Measurements from ENCODE around the gene TCF15. TPM values are rescaled to one million over a fixed set of nuclear protein-coding genes. Genes with fewer than 3 reads are reported as not detected.

The TCF15 gene
- total and polyA plus RNA-seq, 4 donors, result not detected

DNA sequence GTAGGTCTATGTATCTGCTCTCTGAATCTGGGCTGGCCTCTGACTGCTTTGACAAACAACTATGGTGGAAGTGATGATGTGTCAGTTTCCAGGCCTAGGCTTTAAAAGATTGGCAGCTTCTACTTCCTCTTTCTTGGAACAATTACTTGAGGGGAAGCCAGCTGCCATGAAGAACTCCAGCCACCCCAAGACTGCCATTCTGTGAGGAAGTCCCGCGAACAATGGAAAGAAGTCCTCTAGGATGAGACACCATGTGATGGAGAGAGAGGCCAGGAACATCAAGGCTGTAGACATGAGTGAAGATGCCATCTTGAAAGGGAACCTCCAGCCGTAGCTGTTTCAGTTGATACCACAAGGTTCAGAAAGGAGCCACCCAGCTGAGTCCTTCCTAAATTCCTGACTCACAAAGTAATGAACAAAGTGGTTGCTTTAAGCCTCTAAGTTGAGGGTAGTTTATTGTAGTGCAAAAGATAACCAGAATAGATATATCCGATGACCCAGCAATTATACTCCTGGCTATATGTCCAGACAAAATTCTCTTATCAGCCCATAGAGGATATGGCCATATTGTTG is 15.3 kb upstream of the TCF15 start:
- TF ChIP-seq FOXA2 (IDR thresholded peaks at IDR 0.05), result no peak
- TF ChIP-seq, protein P1, sequence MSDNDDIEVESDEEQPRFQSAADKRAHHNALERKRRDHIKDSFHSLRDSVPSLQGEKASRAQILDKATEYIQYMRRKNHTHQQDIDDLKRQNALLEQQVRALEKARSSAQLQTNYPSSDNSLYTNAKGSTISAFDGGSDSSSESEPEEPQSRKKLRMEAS (IDR thresholded peaks at IDR 0.05), result no peak
- TF ChIP-seq, protein P2, sequence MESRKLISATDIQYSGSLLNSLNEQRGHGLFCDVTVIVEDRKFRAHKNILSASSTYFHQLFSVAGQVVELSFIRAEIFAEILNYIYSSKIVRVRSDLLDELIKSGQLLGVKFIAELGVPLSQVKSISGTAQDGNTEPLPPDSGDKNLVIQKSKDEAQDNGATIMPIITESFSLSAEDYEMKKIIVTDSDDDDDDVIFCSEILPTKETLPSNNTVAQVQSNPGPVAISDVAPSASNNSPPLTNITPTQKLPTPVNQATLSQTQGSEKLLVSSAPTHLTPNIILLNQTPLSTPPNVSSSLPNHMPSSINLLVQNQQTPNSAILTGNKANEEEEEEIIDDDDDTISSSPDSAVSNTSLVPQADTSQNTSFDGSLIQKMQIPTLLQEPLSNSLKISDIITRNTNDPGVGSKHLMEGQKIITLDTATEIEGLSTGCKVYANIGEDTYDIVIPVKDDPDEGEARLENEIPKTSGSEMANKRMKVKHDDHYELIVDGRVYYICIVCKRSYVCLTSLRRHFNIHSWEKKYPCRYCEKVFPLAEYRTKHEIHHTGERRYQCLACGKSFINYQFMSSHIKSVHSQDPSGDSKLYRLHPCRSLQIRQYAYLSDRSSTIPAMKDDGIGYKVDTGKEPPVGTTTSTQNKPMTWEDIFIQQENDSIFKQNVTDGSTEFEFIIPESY (IDR thresholded peaks at IDR 0.05), result no peak
- no peak for TF ChIP-seq FOXA1 (IDR thresholded peaks at IDR 0.05)
- TF ChIP-seq, protein P3, sequence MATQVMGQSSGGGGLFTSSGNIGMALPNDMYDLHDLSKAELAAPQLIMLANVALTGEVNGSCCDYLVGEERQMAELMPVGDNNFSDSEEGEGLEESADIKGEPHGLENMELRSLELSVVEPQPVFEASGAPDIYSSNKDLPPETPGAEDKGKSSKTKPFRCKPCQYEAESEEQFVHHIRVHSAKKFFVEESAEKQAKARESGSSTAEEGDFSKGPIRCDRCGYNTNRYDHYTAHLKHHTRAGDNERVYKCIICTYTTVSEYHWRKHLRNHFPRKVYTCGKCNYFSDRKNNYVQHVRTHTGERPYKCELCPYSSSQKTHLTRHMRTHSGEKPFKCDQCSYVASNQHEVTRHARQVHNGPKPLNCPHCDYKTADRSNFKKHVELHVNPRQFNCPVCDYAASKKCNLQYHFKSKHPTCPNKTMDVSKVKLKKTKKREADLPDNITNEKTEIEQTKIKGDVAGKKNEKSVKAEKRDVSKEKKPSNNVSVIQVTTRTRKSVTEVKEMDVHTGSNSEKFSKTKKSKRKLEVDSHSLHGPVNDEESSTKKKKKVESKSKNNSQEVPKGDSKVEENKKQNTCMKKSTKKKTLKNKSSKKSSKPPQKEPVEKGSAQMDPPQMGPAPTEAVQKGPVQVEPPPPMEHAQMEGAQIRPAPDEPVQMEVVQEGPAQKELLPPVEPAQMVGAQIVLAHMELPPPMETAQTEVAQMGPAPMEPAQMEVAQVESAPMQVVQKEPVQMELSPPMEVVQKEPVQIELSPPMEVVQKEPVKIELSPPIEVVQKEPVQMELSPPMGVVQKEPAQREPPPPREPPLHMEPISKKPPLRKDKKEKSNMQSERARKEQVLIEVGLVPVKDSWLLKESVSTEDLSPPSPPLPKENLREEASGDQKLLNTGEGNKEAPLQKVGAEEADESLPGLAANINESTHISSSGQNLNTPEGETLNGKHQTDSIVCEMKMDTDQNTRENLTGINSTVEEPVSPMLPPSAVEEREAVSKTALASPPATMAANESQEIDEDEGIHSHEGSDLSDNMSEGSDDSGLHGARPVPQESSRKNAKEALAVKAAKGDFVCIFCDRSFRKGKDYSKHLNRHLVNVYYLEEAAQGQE (IDR thresholded peaks at IDR 0.05), result no peak
- no peak for TF ChIP-seq GABPA (IDR thresholded peaks at IDR 0.05 in 1 of 2, conservative IDR thresholded peaks at IDR 0.05 in 1 of 2)
- TF ChIP-seq NR2F2 (IDR thresholded peaks at IDR 0.05), result no peak
- TF ChIP-seq HNF4G (IDR thresholded peaks at IDR 0.05), result no peak
- no peak for TF ChIP-seq SP1 (IDR thresholded peaks at IDR 0.05)
- TF ChIP-seq, protein P4, sequence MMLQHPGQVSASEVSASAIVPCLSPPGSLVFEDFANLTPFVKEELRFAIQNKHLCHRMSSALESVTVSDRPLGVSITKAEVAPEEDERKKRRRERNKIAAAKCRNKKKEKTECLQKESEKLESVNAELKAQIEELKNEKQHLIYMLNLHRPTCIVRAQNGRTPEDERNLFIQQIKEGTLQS (IDR thresholded peaks at IDR 0.05), result no peak
- TF ChIP-seq TAF1 (conservative IDR thresholded peaks at IDR 0.05), result no peak
- TF ChIP-seq YY1 (IDR thresholded peaks at IDR 0.05), result no peak
- TF ChIP-seq RXRA (IDR thresholded peaks at IDR 0.05), result no peak
- TF ChIP-seq, protein P5, sequence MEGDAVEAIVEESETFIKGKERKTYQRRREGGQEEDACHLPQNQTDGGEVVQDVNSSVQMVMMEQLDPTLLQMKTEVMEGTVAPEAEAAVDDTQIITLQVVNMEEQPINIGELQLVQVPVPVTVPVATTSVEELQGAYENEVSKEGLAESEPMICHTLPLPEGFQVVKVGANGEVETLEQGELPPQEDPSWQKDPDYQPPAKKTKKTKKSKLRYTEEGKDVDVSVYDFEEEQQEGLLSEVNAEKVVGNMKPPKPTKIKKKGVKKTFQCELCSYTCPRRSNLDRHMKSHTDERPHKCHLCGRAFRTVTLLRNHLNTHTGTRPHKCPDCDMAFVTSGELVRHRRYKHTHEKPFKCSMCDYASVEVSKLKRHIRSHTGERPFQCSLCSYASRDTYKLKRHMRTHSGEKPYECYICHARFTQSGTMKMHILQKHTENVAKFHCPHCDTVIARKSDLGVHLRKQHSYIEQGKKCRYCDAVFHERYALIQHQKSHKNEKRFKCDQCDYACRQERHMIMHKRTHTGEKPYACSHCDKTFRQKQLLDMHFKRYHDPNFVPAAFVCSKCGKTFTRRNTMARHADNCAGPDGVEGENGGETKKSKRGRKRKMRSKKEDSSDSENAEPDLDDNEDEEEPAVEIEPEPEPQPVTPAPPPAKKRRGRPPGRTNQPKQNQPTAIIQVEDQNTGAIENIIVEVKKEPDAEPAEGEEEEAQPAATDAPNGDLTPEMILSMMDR (IDR thresholded peaks at IDR 0.05; ENCODE audit: low read depth, low read length, missing input control), result no peak
- no peak for TF ChIP-seq EGR1 (IDR thresholded peaks at IDR 0.05; ENCODE audit: low read depth in 2 of 2)
- no peak for TF ChIP-seq RAD21 (IDR thresholded peaks at IDR 0.05)
- TF ChIP-seq HNF4A (conservative IDR thresholded peaks at IDR 0.05), result no peak
- H3K9me3 ChIP-seq (ENCODE audit: control insufficient read depth in 4 of 4, low read length in 3 of 4), result peaks cover 0 to 2% (median 0%) of the 10 kb centered on the region in 4 donors
- DNase-seq (ENCODE audit: low spot score), result no peak
- H3K9ac ChIP-seq (ENCODE audit: low read depth in 1 of 2, low read length in 2 of 2), result no peak overlapping the region
- no peaks in the 10 kb centered on the region for H3K36me3 ChIP-seq (ENCODE audit: control insufficient read depth in 4 of 4, insufficient read depth in 3 of 4, low read depth in 1 of 4, low read length in 3 of 4)
- no peak overlapping the region for H3K27ac ChIP-seq (ENCODE audit: low read depth in 1 of 2, low read length in 2 of 2)
- H3K4me3 ChIP-seq (ENCODE audit: low read depth in 1 of 3, low read length in 3 of 3), result no peak overlapping the region
- no peaks in the 10 kb centered on the region for H3K4me1 ChIP-seq (ENCODE audit: control insufficient read depth in 4 of 4, insufficient read depth in 4 of 4, low read length in 3 of 4)
- H3K27me3 ChIP-seq (ENCODE audit: control insufficient read depth in 4 of 4, insufficient read depth in 4 of 4, low read length in 3 of 4), result no peaks in the 10 kb centered on the region
- 85% methylated on average over 4 of the region's 4 CpGs for WGBS
